HEK293 (cell line): ENCODE data around the gene HSCB.

Experiments used
- BCL11A ChIP-seq: fragments of 450-650 bp; formaldehyde crosslinking; IDR thresholded peaks from 2 replicates; pipeline ENCODE4 v1.5.1; 2016; ENCODE audit warnings: low read depth, missing biosample characterization, missing genetic modification characterization
- FEZF1 ChIP-seq: fragments of 450-650 bp; formaldehyde crosslinking; IDR thresholded peaks from 2 replicates; pipeline ENCODE4 v1.5.1; 2016; ENCODE audit warnings: missing biosample characterization, missing genetic modification characterization
- IKZF3 ChIP-seq: fragments of 450-650 bp; IDR thresholded peaks from 2 replicates; pipeline ENCODE4 v1.5.0; 2018; ENCODE audit warnings: missing biosample characterization, mild to moderate bottlenecking, missing genetic modification characterization, moderate library complexity
- OSR2 ChIP-seq: fragments of 450-650 bp; formaldehyde crosslinking; IDR thresholded peaks from 2 replicates; pipeline ENCODE4 v1.5.1; 2016; ENCODE audit warnings: missing biosample characterization, missing genetic modification characterization
- OVOL3 ChIP-seq: fragments of 450-650 bp; formaldehyde crosslinking; IDR thresholded peaks from 2 replicates; pipeline ENCODE4 v1.5.1; 2016; ENCODE audit warnings: missing biosample characterization, missing genetic modification characterization
- REPIN1 ChIP-seq: fragments of 450-650 bp; formaldehyde crosslinking; IDR thresholded peaks from 2 replicates; pipeline ENCODE4 v1.5.1; 2017; ENCODE audit warnings: missing biosample characterization, missing genetic modification characterization, low read depth
- SETDB1 ChIP-seq: IDR thresholded peaks from one replicate; pipeline ENCODE4 v1.6.1; 2017; ENCODE audit warnings: mild to moderate bottlenecking, low read length, moderate library complexity, mixed read lengths; ENCODE audit not compliant: insufficient read length
- WT1 ChIP-seq: fragments of 450-650 bp; formaldehyde crosslinking; IDR thresholded peaks from 2 replicates; pipeline ENCODE4 v1.5.1; 2016; ENCODE audit warnings: missing biosample characterization, missing genetic modification characterization
- YY2 ChIP-seq: fragments of 450-650 bp; formaldehyde crosslinking; IDR thresholded peaks from 2 replicates; pipeline ENCODE4 v1.5.1; 2016; ENCODE audit warnings: missing biosample characterization, missing genetic modification characterization
- ZBTB48 ChIP-seq: fragments of 450-650 bp; formaldehyde crosslinking; IDR thresholded peaks from 2 replicates; pipeline ENCODE4 v1.5.1; 2016; ENCODE audit warnings: missing biosample characterization, missing genetic modification characterization
- ZBTB7A ChIP-seq: fragments of 450-650 bp; formaldehyde crosslinking; IDR thresholded peaks from 2 replicates; pipeline ENCODE4 v1.5.1; 2016; ENCODE audit warnings: low read depth, missing biosample characterization, missing genetic modification characterization
- ZBTB8A ChIP-seq: fragments of 450-650 bp; formaldehyde crosslinking; IDR thresholded peaks from 2 replicates; pipeline ENCODE4 v1.5.1; 2016; ENCODE audit warnings: missing biosample characterization, missing genetic modification characterization
- ZFHX2 ChIP-seq: fragments of 450-650 bp; formaldehyde crosslinking; conservative IDR thresholded peaks from 2 replicates; pipeline ENCODE4 v1.5.1; 2016; ENCODE audit warnings: missing biosample characterization, missing genetic modification characterization
- ZFP69B ChIP-seq: fragments of 450-650 bp; formaldehyde crosslinking; IDR thresholded peaks from 2 replicates; pipeline ENCODE4 v1.5.1; 2016; ENCODE audit warnings: missing biosample characterization, missing genetic modification characterization
- ZNF121 ChIP-seq: fragments of 450-650 bp; formaldehyde crosslinking; IDR thresholded peaks from 2 replicates; pipeline ENCODE4 v1.5.1; 2016; ENCODE audit warnings: missing biosample characterization, missing genetic modification characterization
- ZNF132 ChIP-seq: fragments of 450-650 bp; formaldehyde crosslinking; IDR thresholded peaks from 2 replicates; pipeline ENCODE4 v1.5.1; 2017; ENCODE audit warnings: missing biosample characterization, missing genetic modification characterization, borderline replicate concordance
- ZNF211 ChIP-seq: fragments of 450-650 bp; formaldehyde crosslinking; IDR thresholded peaks from 2 replicates; pipeline ENCODE4 v1.5.1; 2016; ENCODE audit warnings: low read depth, missing biosample characterization, missing genetic modification characterization
- ZNF24 ChIP-seq: fragments of 450-650 bp; formaldehyde crosslinking; IDR thresholded peaks from 2 replicates; pipeline ENCODE4 v1.5.1; 2016; ENCODE audit warnings: missing biosample characterization, missing genetic modification characterization
- ZNF510 ChIP-seq: fragments of 450-650 bp; formaldehyde crosslinking; IDR thresholded peaks from 2 replicates; pipeline ENCODE4 v1.5.1; 2018; ENCODE audit warnings: mild to moderate bottlenecking, missing genetic modification characterization, missing biosample characterization; ENCODE audit not compliant: insufficient replicate concordance
- ZNF544 ChIP-seq: fragments of 450-650 bp; formaldehyde crosslinking; IDR thresholded peaks from 2 replicates; pipeline ENCODE4 v1.5.0; 2017; ENCODE audit warnings: missing biosample characterization, missing genetic modification characterization
- ZNF549 ChIP-seq: fragments of 450-650 bp; IDR thresholded peaks from 2 replicates; pipeline ENCODE4 v1.5.1; 2018; ENCODE audit warnings: missing biosample characterization, missing genetic modification characterization, mild to moderate bottlenecking, inconsistent platforms, moderate library complexity
- ZNF596 ChIP-seq: fragments of 450-650 bp; IDR thresholded peaks from 2 replicates; pipeline ENCODE4 v1.5.0; 2018; ENCODE audit warnings: missing biosample characterization, mild to moderate bottlenecking, missing genetic modification characterization, moderate library complexity
- ZNF701 ChIP-seq: fragments of 450-650 bp; formaldehyde crosslinking; IDR thresholded peaks from 2 replicates; pipeline ENCODE4 v1.5.1; 2016; ENCODE audit warnings: missing biosample characterization, missing genetic modification characterization
- TF ChIP-seq, protein P1 (sequence below): fragments of 450-650 bp; formaldehyde crosslinking; IDR thresholded peaks from 2 replicates; pipeline ENCODE4 v1.5.1; 2016; ENCODE audit warnings: missing biosample characterization, missing genetic modification characterization
- TF ChIP-seq, protein P2 (sequence below): fragments of 450-650 bp; formaldehyde crosslinking; IDR thresholded peaks from 2 replicates; pipeline ENCODE4 v1.5.1; 2016; ENCODE audit warnings: missing biosample characterization, missing genetic modification characterization
- TF ChIP-seq, protein P3 (sequence below): fragments of 450-650 bp; formaldehyde crosslinking; IDR thresholded peaks from 2 replicates; pipeline ENCODE4 v1.5.1; 2016; ENCODE audit warnings: missing biosample characterization, missing genetic modification characterization
- TF ChIP-seq, protein P4 (sequence below): fragments of 450-650 bp; formaldehyde crosslinking; IDR thresholded peaks from 2 replicates; pipeline ENCODE4 v1.5.1; 2017; ENCODE audit warnings: missing biosample characterization, missing genetic modification characterization
- TF ChIP-seq, protein P5 (sequence below): sonication (generic); formaldehyde crosslinking; IDR thresholded peaks from 2 replicates; pipeline ENCODE4 v1.8.1; 2022; ENCODE audit warnings: mild to moderate bottlenecking, moderate library complexity, missing genetic modification reagents
- TF ChIP-seq, protein P6 (sequence below): fragments of 450-650 bp; formaldehyde crosslinking; IDR thresholded peaks from 2 replicates; pipeline ENCODE4 v1.5.1; 2016; ENCODE audit warnings: missing biosample characterization, missing genetic modification characterization
- TF ChIP-seq, protein P7 (sequence below): fragments of 450-650 bp; formaldehyde crosslinking; IDR thresholded peaks from 2 replicates; pipeline ENCODE4 v1.5.1; 2016; ENCODE audit warnings: missing biosample characterization, missing genetic modification characterization, borderline replicate concordance

Gene HSCB

DNA sequence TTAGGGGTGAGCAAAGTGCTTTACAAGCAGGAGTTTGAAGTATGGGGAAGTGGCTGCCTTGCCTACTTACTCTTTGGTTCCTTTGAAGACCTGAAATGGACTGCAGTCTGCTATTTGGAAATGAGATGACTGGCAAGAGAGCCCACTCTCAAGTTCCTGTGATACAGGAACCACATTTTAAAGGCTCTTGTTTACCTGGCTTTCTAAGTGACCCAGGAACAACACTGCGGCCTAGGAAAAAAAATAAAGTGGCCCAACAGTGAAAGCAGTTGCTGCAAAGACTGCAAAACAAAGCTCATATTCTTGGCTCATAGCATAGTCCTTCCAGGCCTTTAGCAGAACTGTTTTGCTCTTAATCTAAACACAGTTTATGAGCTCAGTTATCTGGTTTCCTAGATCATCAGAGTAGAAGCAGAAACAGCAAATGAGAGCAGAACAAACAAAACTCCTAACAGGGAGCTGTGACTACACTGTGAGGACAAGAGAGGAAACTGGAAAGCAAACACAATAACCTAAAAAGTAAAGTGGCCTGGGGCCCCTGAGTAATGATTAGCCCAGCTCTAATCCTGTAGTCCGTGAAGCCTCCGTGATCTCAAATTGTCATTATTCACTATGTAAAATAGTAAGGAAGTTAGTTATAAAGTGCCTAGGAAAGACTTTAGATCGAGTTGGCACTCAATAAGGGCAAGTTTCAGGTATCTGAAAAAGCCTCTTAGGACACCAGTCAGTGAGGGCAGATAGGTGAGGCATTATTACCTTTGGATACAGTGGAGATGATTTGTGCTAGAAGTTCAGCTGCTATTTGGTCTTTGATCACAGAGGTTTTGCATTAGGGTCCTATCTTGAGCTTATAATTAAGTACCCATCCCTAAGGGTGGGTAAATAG is 42.2 kb downstream of the HSCB start (continued):
- no peak for TF ChIP-seq ZNF510 (tag by site-specific recombination)
- TF ChIP-seq, protein P1, sequence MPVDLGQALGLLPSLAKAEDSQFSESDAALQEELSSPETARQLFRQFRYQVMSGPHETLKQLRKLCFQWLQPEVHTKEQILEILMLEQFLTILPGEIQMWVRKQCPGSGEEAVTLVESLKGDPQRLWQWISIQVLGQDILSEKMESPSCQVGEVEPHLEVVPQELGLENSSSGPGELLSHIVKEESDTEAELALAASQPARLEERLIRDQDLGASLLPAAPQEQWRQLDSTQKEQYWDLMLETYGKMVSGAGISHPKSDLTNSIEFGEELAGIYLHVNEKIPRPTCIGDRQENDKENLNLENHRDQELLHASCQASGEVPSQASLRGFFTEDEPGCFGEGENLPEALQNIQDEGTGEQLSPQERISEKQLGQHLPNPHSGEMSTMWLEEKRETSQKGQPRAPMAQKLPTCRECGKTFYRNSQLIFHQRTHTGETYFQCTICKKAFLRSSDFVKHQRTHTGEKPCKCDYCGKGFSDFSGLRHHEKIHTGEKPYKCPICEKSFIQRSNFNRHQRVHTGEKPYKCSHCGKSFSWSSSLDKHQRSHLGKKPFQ (tag by site-specific recombination): no peak; the same call in 1 of the 2 replicates
- TF ChIP-seq, protein P2, sequence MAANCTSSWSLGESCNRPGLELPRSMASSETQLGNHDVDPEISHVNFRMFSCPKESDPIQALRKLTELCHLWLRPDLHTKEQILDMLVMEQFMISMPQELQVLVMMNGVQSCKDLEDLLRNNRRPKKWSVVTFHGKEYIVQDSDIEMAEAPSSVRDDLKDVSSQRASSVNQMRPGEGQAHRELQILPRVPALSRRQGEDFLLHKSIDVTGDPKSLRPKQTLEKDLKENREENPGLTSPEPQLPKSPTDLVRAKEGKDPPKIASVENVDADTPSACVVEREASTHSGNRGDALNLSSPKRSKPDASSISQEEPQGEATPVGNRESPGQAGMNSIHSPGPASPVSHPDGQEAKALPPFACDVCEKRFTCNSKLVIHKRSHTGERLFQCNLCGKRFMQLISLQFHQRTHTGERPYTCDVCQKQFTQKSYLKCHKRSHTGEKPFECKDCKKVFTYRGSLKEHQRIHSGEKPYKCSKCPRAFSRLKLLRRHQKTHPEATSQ (tag by site-specific recombination): no peak
- no peak for TF ChIP-seq ZNF211 (tag by site-specific recombination)
- no peak for TF ChIP-seq ZNF701 (tag by site-specific recombination)
- peak; percentile 97 for TF ChIP-seq OSR2
- TF ChIP-seq WT1 (tag by site-specific recombination): peak; percentile 96
- TF ChIP-seq IKZF3 (tag by site-specific recombination): 0 out of 2 replicates have a peak, but pooled peaks have one; percentile 17
- TF ChIP-seq ZBTB48: no peak
- no peak for TF ChIP-seq ZNF549
- no peak for TF ChIP-seq BCL11A (tag by site-specific recombination)
- TF ChIP-seq ZNF121 (tag by site-specific recombination): no peak
- no peak for TF ChIP-seq ZNF596 (tag by site-specific recombination)
- TF ChIP-seq ZNF544 (tag by site-specific recombination): no peak
- TF ChIP-seq ZNF132 (tag by site-specific recombination): no peak
- TF ChIP-seq REPIN1 (tag by site-specific recombination): no peak
- TF ChIP-seq ZBTB7A (tag by site-specific recombination): no peak
- TF ChIP-seq OVOL3 (tag by site-specific recombination): peak; percentile 68; the same call in 1 of the 2 replicates
- TF ChIP-seq, protein P3, sequence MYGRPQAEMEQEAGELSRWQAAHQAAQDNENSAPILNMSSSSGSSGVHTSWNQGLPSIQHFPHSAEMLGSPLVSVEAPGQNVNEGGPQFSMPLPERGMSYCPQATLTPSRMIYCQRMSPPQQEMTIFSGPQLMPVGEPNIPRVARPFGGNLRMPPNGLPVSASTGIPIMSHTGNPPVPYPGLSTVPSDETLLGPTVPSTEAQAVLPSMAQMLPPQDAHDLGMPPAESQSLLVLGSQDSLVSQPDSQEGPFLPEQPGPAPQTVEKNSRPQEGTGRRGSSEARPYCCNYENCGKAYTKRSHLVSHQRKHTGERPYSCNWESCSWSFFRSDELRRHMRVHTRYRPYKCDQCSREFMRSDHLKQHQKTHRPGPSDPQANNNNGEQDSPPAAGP: no peak
- TF ChIP-seq, protein P4, sequence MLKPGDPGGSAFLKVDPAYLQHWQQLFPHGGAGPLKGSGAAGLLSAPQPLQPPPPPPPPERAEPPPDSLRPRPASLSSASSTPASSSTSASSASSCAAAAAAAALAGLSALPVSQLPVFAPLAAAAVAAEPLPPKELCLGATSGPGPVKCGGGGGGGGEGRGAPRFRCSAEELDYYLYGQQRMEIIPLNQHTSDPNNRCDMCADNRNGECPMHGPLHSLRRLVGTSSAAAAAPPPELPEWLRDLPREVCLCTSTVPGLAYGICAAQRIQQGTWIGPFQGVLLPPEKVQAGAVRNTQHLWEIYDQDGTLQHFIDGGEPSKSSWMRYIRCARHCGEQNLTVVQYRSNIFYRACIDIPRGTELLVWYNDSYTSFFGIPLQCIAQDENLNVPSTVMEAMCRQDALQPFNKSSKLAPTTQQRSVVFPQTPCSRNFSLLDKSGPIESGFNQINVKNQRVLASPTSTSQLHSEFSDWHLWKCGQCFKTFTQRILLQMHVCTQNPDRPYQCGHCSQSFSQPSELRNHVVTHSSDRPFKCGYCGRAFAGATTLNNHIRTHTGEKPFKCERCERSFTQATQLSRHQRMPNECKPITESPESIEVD (tag by site-specific recombination): peak; percentile 93
- 0 out of 2 replicates have a peak, but pooled peaks have one; percentile 31 for TF ChIP-seq ZBTB8A (tag by site-specific recombination)
- peak; percentile 88 for TF ChIP-seq FEZF1 (tag by site-specific recombination)
- peak; percentile 36; the same call in 1 of the 2 replicates for TF ChIP-seq ZFP69B
- TF ChIP-seq YY2 (tag by site-specific recombination): no peak
- TF ChIP-seq, protein P5, sequence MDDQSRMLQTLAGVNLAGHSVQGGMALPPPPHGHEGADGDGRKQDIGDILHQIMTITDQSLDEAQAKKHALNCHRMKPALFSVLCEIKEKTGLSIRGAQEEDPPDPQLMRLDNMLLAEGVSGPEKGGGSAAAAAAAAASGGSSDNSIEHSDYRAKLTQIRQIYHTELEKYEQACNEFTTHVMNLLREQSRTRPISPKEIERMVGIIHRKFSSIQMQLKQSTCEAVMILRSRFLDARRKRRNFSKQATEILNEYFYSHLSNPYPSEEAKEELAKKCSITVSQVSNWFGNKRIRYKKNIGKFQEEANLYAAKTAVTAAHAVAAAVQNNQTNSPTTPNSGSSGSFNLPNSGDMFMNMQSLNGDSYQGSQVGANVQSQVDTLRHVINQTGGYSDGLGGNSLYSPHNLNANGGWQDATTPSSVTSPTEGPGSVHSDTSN: no peak
- TF ChIP-seq ZNF24: no peak
- TF ChIP-seq ZFHX2 (tag by site-specific recombination): no peak
- TF ChIP-seq, protein P6, sequence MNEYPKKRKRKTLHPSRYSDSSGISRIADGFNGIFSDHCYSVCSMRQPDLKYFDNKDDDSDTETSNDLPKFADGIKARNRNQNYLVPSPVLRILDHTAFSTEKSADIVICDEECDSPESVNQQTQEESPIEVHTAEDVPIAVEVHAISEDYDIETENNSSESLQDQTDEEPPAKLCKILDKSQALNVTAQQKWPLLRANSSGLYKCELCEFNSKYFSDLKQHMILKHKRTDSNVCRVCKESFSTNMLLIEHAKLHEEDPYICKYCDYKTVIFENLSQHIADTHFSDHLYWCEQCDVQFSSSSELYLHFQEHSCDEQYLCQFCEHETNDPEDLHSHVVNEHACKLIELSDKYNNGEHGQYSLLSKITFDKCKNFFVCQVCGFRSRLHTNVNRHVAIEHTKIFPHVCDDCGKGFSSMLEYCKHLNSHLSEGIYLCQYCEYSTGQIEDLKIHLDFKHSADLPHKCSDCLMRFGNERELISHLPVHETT (tag by site-specific recombination): no peak; the same call in 1 of the 2 replicates
- TF ChIP-seq, protein P7, sequence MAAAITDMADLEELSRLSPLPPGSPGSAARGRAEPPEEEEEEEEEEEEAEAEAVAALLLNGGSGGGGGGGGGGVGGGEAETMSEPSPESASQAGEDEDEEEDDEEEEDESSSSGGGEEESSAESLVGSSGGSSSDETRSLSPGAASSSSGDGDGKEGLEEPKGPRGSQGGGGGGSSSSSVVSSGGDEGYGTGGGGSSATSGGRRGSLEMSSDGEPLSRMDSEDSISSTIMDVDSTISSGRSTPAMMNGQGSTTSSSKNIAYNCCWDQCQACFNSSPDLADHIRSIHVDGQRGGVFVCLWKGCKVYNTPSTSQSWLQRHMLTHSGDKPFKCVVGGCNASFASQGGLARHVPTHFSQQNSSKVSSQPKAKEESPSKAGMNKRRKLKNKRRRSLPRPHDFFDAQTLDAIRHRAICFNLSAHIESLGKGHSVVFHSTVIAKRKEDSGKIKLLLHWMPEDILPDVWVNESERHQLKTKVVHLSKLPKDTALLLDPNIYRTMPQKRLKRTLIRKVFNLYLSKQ (tag by site-specific recombination): no peak
- no peak for TF ChIP-seq SETDB1
